GM15510 (cell line): Measurements from ENCODE around the gene NOTUM.

Source experiments
- POLR2A ChIP-seq: IDR thresholded peaks from 3 replicates; pipeline ENCODE4 v1.6.1; 2011; ENCODE audit warnings: borderline replicate concordance; ENCODE audit not compliant: insufficient read length; ENCODE audit errors: extremely low read depth

NOTUM gene

GRCh38 chr17:81999976-82000802, 39.2 kb upstream of the NOTUM start:
- TF ChIP-seq POLR2A: no peak

- TF ChIP-seq POLR2A: no peak
Measured at GRCh38 chr17:81999587-81999975, 38.6 kb upstream of the NOTUM start.

GRCh38 chr17:81998691-81999438, 37.9 kb upstream of the NOTUM start:
- TF ChIP-seq POLR2A: no peak

GRCh38 chr17:81998212-81998611, 37.2 kb upstream of the NOTUM start:
- no peak for TF ChIP-seq POLR2A

GRCh38 chr17:81996757-81997441, 35.9 kb upstream of the NOTUM start:
- no peak for TF ChIP-seq POLR2A

- no peak for TF ChIP-seq POLR2A
Measured at GRCh38 chr17:81996232-81996756, 35.3 kb upstream of the NOTUM start.

GRCh38 chr17:81995463-81996231, 34.7 kb upstream of the NOTUM start:
- no peak for TF ChIP-seq POLR2A

GRCh38 chr17:81994593-81995462, 33.8 kb upstream of the NOTUM start:
- TF ChIP-seq POLR2A: no peak

- no peak for TF ChIP-seq POLR2A
Measured at GRCh38 chr17:81993729-81994592, 33.0 kb upstream of the NOTUM start.

GRCh38 chr17:81992306-81993102, 31.5 kb upstream of the NOTUM start:
- TF ChIP-seq POLR2A: no peak

- TF ChIP-seq POLR2A: no peak
Measured at GRCh38 chr17:81991684-81992305, 30.8 kb upstream of the NOTUM start.
